A549 (cell line): ENCODE results near the gene JPH2.

ENCODE experiments used
- BHLHE40 ChIP-seq: IDR thresholded peaks from 2 replicates; pipeline ENCODE4 v1.6.1; 2012; ENCODE audit warnings: low read depth, low read length, inconsistent platforms
- RARB ChIP-seq: fragments of 250-450 bp; sonication (Bioruptor Pico); IDR thresholded peaks from 2 replicates; pipeline ENCODE4 v1.8.0; 2021; ENCODE audit warnings: mild to moderate bottlenecking, moderate library complexity
- SMC3 ChIP-seq: fragments of >200 bp; sonication (Bioruptor Twin); formaldehyde crosslinking; IDR thresholded peaks from 3 replicates; pipeline ENCODE4 v1.6.1; 2018; ENCODE audit warnings: inconsistent platforms

- TF ChIP-seq RARB (CRISPR knock-in tag) (no peak), SMC3 (no peak), BHLHE40 (no peak)
Measured at GRCh38 chr20:44098256-44098630, 88.7 kb downstream of the JPH2 start.
